M059J (cell line): ENCODE results near the gene CCNT2. TPM values are rescaled to one million over a fixed set of nuclear protein-coding genes. Genes with fewer than 3 reads are reported as not detected.
A peak's percentile ranks its signal among the peaks of the same experiment; 100 is the strongest.
"Not testable (repeated sequence)": the region's sequence is repeated elsewhere in the genome, so short reads cannot be mapped to it uniquely, and the experiment has no call there.

Experiments used
- DNase-seq: peaks from one replicate; pipeline ENCODE4 v3.0.0-alpha.2; 2012; ENCODE audit warnings: low read depth
- total RNA-seq: library from RNA; depleted of rRNA; stranded (reverse); fragments of >200 nt; shearing (Covaris generic); gene quantifications from 2 replicates; pipeline ENCODE4 v1.2.3, GENCODE V29; 2014; rRNA removed

The CCNT2 gene
- 11.7 and 18.1 TPM in 2 replicates for total RNA-seq

- peak; percentile 98 for DNase-seq
These were observed at the start of gene CCNT2 for GRCh38 chr2:134918526-134919340. Gene CCNT2 (plus strand): TSS chr2:134918822. CDS start chr2:134918855, 33 bp downstream.

DNA sequence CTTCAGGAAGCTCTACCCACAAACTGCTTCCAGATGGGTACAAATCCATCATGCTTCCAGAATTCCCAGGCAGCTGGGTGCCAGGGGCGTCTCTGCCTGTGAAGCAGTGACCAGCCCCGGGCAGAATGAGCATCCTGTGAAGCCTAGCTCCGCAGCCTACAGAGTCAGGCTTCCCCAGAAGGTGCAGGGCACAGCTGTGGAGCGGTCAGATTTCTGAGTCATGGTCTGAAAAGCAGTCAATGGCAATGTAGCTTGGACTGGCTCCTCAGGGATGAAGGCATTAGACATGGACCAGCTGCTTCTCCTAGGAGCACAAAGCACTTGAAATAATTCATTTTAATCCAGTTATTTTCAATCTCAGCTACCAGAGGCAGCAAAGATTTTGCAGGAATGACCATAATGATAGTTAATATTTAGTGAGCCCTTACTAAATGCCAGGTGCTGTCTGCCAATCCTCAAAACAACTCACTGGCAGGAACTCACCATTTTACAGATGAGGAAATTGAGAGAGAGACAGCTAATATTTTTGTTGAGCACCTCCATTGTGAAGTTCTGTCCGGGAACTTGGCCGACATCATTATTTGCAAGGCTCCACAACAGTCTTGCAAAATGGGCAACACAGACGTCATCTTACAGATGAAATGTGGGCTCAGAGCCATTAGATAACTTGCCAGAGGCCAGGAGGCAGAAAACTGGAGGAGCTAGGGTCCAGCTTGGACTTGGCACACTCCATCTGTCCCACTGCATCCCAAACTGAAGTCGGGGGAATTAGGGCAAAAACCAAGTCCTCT, 48.5 kb upstream of the CCNT2 start:
- peak; percentile 36 for DNase-seq

DNA sequence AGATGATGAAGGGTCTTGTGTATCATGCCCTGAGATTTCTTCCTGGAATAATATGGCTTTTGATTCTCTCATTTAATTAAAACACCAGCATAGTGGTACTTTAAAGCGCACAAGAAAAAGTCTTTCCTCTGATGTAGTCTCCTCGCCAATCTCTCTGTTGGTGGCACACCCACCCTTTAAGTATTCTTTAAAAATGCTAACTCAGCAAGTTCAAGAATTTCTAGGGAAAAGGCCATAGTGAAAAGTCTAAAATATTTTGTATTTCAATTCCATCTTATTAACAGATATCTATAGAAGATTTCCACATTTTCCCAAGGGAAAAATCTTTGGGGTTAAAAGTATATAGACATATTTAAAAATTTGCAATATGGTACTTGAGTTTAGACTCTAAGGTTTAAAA, 45.5 kb upstream of the CCNT2 start:
- DNase-seq, result no peak

GRCh38 chr2:134875309-134875708, 43.3 kb upstream of the CCNT2 start:
- DNase-seq, result no peak

- DNase-seq, result no peak
These were observed 35.8 kb upstream of the CCNT2 start for GRCh38 chr2:134882773-134883172.

DNA sequence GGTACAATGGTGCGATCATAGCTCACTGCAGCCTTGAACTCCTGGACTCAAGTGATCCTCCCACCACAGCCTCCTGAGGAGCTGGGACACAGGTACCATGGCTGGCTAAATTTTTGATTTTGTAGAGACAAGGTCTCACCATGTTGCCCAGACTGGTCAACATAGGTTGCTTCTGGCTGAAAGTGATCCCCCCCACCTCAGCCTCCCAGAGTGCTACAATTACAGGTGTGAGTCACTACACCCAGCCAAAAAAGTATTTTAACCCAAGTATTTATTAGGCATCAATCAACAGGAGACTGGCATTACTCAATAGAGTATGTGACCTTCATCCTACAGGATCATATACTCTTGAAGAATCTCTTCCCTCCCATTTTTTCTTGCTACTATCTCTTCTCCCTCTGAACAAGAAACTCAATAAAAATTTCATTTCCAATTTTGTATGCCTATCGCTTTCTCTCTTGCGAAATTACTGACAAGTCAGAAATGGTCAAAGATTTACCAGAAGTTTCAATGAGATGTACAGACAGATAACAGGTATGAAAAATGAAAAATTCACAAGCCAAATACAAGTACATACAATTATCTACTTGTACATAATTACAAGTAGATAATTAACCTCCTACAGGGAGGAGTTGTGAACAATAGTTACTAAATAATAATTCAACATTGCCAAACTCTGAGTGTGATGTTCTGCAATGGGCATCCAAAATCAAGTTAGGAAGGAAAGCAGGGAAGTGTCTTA, 34.9 kb upstream of the CCNT2 start:
- DNase-seq, result no peak

DNA sequence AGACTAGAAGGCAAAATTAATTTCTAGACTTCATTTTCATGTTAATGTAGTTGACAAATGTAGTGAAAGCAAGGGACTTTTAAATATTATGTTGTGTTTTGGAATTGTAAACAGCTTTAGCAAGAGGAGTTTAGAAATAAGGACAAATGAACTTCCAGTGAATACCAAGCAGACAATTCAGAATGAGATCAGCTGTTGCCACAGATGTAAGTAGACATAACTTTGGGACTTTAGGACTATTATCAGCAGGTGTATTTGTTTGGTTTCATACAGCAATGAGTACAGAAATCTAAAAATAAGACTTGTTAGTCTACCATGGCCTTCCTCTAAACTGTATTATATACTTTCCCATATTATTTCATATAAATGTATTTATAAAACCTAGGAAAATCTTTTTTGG, 34.2 kb upstream of the CCNT2 start:
- DNase-seq, result no peak

DNA sequence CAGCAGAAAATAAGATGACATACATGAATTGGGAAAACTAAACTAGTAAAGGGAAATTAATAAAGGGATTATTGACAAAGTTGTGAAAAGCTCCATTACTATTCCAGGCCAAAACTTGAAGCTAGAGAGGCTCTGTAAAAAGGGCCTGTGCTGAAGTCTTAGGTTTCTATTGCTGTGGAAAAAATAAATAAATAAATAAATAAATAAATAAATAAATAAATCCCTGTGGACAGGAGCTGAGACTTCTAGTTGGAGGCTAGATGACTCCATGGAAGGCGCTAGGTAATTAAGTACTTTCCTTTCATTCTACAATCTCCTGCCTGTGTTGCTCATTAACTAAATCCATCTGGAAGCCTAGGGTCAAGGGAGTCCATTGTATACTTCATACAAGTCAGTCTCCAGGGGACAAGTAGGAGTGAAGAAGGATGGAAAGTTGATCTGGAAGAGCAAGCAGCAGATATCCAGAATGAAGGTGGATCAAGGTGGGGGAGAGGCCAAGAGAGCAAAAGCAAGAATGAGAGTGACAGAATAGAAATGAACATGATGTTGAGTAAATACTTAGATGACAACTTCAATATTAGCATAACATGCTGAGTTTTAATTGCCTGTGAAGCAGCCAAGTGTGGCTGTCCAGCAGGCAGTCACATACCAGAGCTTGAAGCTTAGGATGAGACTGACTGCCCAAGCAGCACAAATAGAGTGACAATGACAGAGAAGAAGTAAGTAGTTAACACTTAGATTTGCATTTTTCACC, 26.2 kb upstream of the CCNT2 start:
- DNase-seq, result no peak

DNA sequence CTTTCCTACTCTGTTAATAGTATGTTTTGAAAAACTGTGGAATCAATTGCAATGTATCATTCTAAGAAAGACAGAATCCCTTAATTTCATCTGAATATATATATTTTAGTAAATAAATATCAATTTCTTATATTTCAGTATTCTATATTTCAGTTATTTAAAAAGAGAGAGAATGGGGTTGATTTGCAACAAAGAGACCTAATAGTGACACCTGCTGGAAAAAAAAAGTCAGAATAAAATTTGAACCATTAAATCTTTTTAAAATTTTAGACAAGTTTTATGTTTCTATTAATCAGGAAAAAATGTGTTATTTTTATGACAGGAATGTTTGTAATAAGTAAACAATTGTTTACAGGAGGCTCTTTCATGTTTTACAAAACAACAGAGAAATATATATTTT, 20.7 kb upstream of the CCNT2 start:
- DNase-seq, result no peak

- no peak for DNase-seq
These were observed 19.4 kb upstream of the CCNT2 start for GRCh38 chr2:134899204-134899603.

DNA sequence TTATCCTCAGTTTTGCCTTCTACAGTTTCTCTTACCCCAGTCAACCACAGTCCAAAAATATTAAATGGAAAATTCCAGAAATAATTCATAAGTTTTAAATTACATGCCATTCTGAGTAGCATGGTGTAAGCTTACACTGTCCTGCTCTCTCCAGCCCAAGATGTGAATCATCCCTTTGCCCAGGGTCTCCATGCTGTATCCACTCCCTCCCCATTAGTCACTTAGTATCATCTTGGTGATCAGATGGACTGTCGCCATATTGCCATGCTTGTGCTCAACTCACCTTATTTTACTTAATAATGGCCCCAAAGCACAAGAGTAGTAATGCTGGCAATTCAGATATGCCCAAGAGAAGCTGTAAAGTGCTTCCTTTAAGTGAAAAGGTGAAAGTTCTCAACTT, 18.5 kb upstream of the CCNT2 start:
- DNase-seq, result peak; percentile 65

DNA sequence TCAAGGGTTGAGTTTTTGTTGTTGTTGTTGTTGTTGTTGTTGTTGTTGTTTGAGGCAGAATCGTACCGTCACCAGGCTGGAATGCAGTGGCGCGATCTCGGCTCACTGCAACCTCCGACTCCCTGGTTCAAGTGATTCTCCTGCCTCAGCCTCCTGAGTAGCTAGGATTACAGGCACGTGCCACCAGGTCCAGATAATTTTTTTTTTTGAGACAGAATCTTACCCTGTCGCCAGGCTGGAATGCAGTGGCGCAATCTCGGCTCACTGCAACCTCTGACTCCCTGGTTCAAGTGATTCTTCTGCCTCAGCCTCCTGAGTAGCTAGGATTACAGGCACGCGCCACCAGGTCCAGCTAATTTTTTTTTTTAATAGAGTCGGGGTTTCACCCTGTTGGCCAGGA, 14.9 kb upstream of the CCNT2 start:
- DNase-seq, result not testable (repeated sequence)

DNA sequence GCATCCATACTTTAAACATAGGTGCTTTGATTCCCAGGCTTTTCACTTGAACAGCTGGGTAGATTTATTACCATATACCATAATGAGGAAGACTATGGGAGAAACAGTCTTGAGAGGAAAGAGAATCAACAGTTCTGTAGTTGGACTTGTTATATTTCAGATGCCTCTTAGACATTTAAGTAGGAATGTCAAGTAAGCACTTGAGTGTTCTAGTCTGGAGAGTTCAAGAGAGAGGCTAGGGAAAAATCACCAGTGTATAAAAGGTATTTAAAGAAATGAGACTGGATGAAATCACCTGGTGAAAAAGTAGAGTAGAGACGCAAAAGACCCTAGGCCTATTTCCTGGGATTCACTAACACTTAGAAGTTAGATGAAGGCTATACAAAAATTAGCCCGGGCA, 13.5 kb upstream of the CCNT2 start:
- DNase-seq, result no peak

DNA sequence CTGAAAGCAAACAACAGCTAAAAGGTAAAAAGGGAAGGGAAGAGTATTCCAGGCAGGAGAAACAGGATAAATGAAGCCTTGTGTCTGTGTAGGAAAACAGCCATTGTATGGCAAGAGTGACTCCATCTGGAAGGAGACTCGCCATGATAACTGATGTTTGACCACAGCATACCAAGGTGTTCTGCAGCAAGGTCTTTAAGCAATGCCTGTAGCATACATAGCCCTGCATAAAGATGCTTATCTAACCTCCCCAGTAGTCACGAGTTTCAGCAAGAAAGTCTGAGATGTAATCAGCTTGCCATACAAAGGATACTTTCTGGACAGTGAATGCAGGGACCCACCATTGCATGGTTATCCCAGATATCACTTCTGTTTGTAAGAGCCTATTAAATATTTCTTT, 11.9 kb upstream of the CCNT2 start:
- DNase-seq, result peak; percentile 15

DNA sequence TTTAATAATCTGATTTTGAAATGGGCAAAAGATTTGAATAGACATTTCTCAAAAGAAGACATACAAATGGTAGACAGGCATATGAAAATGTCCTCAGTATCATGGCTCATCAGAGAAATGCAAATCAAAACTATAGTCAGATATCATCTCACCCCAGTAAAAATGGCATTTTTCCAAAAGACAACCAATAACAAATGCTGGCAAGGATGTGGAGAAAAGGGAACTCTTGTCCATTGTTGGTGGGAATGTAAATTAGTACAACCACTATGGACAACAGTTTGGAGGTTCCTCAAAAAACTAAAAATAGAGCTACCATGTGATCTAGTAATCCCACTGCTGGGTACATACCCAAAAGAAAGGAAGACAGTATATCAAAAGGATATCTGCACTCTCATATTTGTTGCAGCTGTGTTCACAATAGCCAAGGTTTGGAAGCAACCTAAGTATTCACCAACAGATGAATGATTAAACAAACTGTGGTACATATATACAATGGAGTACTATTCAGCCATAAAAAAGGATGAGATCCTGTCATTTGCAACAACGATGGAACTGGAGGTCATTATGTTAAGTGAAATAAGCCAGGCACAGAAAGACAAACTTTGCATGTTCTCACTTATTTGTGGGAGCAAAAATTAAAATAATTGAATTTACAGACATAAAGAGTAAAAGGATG, 11.0 kb upstream of the CCNT2 start:
- DNase-seq, result not testable (repeated sequence)

DNA sequence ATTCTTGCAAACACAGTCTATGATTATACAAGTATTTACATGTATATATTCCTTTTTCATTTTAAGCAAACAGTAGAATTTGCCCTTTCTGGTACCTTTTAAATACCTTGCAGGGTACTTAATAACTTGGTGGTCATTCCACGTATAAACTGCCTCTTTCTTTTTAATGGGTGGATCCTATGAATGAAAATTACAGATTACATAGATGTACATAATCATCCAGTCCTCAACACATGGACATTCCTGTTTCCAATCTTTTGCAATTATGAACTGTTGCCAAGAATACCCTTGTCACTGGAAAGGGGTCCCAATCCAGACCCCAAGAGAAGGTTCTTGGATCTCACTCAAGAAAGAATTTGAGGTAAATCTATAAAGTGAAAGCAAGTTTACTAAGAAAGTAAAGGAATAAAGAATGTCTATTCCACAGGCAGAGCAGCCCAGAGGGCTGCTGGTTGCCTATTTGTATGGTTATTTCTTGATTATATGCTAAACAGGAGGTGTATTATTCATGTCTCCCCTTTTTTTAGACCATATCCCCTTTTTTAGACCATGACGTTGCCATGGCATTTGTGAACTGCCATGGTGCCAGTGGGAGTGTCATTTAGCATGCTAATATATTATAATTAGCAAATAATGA, 7.7 kb upstream of the CCNT2 start:
- DNase-seq, result no peak

GRCh38 chr2:134911400-134911785, 7.2 kb upstream of the CCNT2 start:
- DNase-seq, result peak; percentile 31

DNA sequence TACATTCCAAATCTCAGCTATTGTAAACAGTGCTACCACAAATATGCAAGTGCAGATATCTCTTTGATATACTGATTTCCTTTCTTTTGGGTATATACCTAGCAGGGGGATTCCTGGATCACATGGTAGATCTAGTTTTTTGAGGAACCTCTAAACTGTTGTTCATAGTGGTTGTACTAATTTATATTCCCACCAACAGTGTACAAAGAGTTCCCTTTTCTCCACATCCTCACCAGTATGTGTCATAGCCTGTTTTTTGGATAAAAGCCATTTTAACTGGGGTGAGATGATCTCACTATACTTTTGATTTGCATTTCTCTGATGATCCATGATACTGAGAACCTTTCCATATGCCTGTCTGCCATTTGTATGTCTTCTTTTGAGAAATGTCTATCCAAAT, 6.3 kb upstream of the CCNT2 start:
- peak; percentile 79 for DNase-seq

- peak; percentile 10 for DNase-seq
These were observed 1.2 kb upstream of the CCNT2 start for GRCh38 chr2:134917360-134917865.

DNA sequence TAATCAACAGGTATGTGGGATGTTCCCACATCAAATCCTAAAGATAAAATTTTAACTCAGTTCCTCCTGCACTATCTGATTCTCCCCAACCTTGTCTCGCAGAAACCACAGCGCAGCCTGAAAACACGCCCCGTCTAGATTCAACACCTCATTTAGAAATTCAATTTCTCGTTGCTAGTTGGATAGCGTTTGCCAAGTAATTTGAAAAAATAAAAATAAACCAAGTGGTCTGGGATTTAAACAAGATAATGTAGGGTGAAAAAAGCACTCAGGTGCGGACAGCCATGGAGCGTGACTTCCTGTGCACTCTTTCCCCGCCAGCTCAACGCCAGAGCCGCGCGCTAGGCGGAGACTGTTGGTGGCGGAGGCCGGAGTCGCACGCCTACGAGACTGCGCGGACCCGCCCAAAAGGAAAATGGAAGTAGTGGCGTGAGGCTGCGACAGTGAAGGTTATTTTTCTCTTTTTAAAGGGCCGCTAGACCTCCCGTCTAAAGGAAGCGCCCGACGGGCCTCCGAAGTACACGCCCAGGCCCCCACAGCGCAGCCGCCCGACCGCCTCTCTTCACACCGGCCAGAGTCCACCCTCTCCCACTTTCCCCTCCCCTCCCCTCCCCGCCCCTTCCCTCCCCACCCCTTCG, 615 bp upstream of the CCNT2 start:
- peak; percentile 87 for DNase-seq
